Loucy (cell line): Measurements from ENCODE around the gene SLC19A3.

Source experiments
- H2AFZ ChIP-seq: fragments of 200-600 bp; sonication (generic); 2 replicates; pipeline ENCODE4 v1.6.0; 2016; ENCODE audit warnings: antibody characterized with exemption, mild to moderate bottlenecking, low read length, moderate library complexity
- H3F3A ChIP-seq: fragments of 200-600 bp; 2 replicates; pipeline ENCODE4 v1.6.0; 2016; ENCODE audit warnings: antibody characterized with exemption, low read depth, mild to moderate bottlenecking
- H3K27me3 ChIP-seq: fragments of 200-600 bp; sonication (generic); 2 replicates; pipeline ENCODE4 v1.6.1; 2014; ENCODE audit warnings: low read length, mild to moderate bottlenecking; ENCODE audit not compliant: insufficient read depth, poor library complexity, severe bottlenecking
- H3K36me3 ChIP-seq: fragments of 200-600 bp; sonication (generic); 2 replicates; pipeline ENCODE4 v1.6.1; 2016; ENCODE audit warnings: low read length; ENCODE audit not compliant: insufficient read depth
- H3K4me1 ChIP-seq: fragments of 200-600 bp; sonication (generic); 2 replicates; pipeline ENCODE4 v1.5.1; 2014; ENCODE audit warnings: low read length, mild to moderate bottlenecking; ENCODE audit not compliant: insufficient read depth, poor library complexity, severe bottlenecking
- H3K4me2 ChIP-seq: fragments of 200-600 bp; sonication (generic); 2 replicates; pipeline ENCODE4 v1.6.0; 2014; ENCODE audit warnings: antibody characterized with exemption, low read length, low read depth, mild to moderate bottlenecking; ENCODE audit not compliant: poor library complexity, severe bottlenecking
- H3K4me3 ChIP-seq: fragments of 200-600 bp; sonication (generic); 2 replicates; pipeline ENCODE4 v1.5.1; 2014; ENCODE audit warnings: low read length, mild to moderate bottlenecking, mixed read lengths; ENCODE audit not compliant: poor library complexity, severe bottlenecking
- H3K79me2 ChIP-seq: fragments of 200-600 bp; sonication (generic); 2 replicates; pipeline ENCODE4 v1.6.1; 2014; ENCODE audit warnings: low read length; ENCODE audit not compliant: insufficient read depth
- H3K9ac ChIP-seq: fragments of 200-600 bp; sonication (generic); 2 replicates; pipeline ENCODE4 v1.6.0; 2014; ENCODE audit warnings: mild to moderate bottlenecking, low read depth, low read length, moderate library complexity; ENCODE audit not compliant: poor library complexity, severe bottlenecking
- H3K9me2 ChIP-seq: fragments of 200-600 bp; sonication (generic); replicated peaks from 2 replicates; pipeline ENCODE4 v1.6.1; 2016; ENCODE audit warnings: low read depth, low read length, mixed read lengths
- H3K9me3 ChIP-seq: fragments of 200-600 bp; sonication (generic); 2 replicates; pipeline ENCODE4 v1.6.1; 2014; ENCODE audit warnings: mild to moderate bottlenecking, antibody characterized with exemption, low read length, low read depth; ENCODE audit not compliant: insufficient read depth
- H4K20me1 ChIP-seq: fragments of 200-600 bp; sonication (generic); 2 replicates; pipeline ENCODE4 v1.6.0; 2014; ENCODE audit warnings: antibody characterized with exemption, low read length, mild to moderate bottlenecking; ENCODE audit not compliant: insufficient read depth, poor library complexity, severe bottlenecking
- EZH2phosphoT487 ChIP-seq: fragments of 200-600 bp; IDR thresholded peaks from 2 replicates; pipeline ENCODE4 v1.6.1; 2018; ENCODE audit warnings: antibody characterized with exemption, mild to moderate bottlenecking, moderate library complexity, borderline replicate concordance
- TF ChIP-seq, protein P1 (sequence below): fragments of 200-600 bp; sonication (generic); conservative IDR thresholded peaks from 2 replicates; pipeline ENCODE4 v1.5.1; 2014; ENCODE audit warnings: mild to moderate bottlenecking, antibody characterized with exemption, low read length

The SLC19A3 gene

DNA sequence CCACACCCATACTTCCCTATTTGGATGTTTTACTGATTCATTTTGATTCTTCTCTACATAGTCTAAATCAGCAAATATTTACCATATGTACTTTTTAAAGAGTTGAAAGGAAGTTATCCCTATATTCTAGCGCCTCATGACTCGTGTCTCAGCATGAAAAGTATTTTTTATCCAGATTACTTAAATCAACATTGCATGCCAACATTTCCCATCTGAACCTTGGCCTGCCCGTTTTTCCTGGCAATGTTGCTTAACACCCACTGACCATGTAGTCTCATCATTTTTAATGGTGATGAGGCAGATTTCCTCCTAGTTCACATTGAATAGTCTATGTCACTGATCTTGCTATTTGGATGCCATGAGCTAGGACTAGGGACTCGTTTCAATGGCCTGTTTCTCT is 64.4 kb downstream of the SLC19A3 start:
- TF ChIP-seq, protein P1, sequence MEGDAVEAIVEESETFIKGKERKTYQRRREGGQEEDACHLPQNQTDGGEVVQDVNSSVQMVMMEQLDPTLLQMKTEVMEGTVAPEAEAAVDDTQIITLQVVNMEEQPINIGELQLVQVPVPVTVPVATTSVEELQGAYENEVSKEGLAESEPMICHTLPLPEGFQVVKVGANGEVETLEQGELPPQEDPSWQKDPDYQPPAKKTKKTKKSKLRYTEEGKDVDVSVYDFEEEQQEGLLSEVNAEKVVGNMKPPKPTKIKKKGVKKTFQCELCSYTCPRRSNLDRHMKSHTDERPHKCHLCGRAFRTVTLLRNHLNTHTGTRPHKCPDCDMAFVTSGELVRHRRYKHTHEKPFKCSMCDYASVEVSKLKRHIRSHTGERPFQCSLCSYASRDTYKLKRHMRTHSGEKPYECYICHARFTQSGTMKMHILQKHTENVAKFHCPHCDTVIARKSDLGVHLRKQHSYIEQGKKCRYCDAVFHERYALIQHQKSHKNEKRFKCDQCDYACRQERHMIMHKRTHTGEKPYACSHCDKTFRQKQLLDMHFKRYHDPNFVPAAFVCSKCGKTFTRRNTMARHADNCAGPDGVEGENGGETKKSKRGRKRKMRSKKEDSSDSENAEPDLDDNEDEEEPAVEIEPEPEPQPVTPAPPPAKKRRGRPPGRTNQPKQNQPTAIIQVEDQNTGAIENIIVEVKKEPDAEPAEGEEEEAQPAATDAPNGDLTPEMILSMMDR: no peak
- H3K79me2 ChIP-seq: no peaks in the 10 kb centered on the region
- no peaks in the 10 kb centered on the region for H4K20me1 ChIP-seq
- H3K27me3 ChIP-seq: no peaks in the 10 kb centered on the region
- H3K9me2 ChIP-seq: no peaks in the 10 kb centered on the region
- no peak overlapping the region for H3K4me2 ChIP-seq
- no peaks in the 10 kb centered on the region for H3K36me3 ChIP-seq
- H3K4me1 ChIP-seq: no peaks in the 10 kb centered on the region
- H2AFZ ChIP-seq: no peak overlapping the region
- no peaks in the 10 kb centered on the region for H3F3A ChIP-seq
- H3K9ac ChIP-seq: no peak overlapping the region
- no peaks in the 10 kb centered on the region for H3K9me3 ChIP-seq
- no peak overlapping the region for H3K4me3 ChIP-seq

DNA sequence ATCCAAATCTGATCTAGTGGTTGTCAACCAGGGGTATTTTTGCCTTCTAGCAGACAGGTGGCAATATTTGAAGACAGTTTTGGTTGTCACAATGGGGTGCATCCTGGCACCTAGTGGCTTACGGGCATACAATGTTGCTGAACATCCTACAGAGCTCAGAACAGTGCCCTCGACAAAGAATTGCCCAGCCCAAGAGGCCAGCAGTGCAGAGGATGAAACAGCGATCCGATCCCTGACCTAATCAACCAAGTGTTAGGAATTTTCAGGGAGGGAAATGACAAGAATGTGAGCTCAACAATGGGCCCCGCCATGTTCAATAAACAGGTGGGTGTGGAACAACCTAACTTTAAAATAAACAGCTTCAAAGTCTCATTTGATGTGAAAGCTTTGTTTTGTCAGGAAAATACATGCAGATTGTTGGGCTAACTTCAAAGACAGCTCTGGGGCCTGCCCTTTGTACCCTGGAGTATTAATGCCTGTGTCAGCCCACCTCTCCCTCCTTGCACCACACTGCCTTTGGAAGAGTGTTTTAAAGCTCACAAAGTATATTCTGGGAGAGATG is 73.8 kb downstream of the SLC19A3 start:
- no peak overlapping the region for H2AFZ ChIP-seq
- no peaks in the 10 kb centered on the region for H3K9me3 ChIP-seq
- no peaks in the 10 kb centered on the region for H3K36me3 ChIP-seq
- no peak overlapping the region for H3K4me2 ChIP-seq
- no peaks in the 10 kb centered on the region for H3K27me3 ChIP-seq
- H3K9ac ChIP-seq: no peak overlapping the region
- TF ChIP-seq, protein P1: no peak; the same call in 1 of the 2 replicates
- TF ChIP-seq EZH2phosphoT487: no peak
- H3F3A ChIP-seq: no peaks in the 10 kb centered on the region
- H3K4me3 ChIP-seq: no peak overlapping the region
- no peaks in the 10 kb centered on the region for H3K4me1 ChIP-seq
- H4K20me1 ChIP-seq: no peaks in the 10 kb centered on the region
- no peaks in the 10 kb centered on the region for H3K79me2 ChIP-seq
- no peaks in the 10 kb centered on the region for H3K9me2 ChIP-seq

DNA sequence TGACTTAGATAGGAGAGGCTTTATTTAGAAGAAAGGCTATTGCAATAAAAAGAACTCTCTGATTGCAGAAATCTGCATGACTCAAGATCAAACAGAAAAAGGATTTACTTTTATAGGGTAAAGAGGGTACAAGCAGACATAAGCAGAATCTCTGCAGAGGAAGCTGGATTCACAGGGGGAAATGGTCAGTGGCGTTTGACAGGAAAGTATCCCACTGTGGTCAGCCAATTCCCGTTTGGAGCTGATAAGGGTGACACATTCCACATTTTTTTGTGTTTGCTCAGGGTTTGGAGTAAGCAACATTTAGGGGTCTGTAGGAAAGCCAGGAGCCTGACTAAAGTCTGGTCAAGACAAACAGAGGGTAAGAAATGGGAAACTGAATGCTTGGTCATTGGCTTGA is 75.2 kb downstream of the SLC19A3 start:
- no peak overlapping the region for H3K4me3 ChIP-seq
- H3K9me3 ChIP-seq: no peaks in the 10 kb centered on the region
- H3K9ac ChIP-seq: no peak overlapping the region
- TF ChIP-seq, protein P1: no peak
- no peak for TF ChIP-seq EZH2phosphoT487
- H3K4me2 ChIP-seq: no peak overlapping the region
- H3K9me2 ChIP-seq: no peaks in the 10 kb centered on the region
- H2AFZ ChIP-seq: no peak overlapping the region
- no peaks in the 10 kb centered on the region for H3K79me2 ChIP-seq
- no peaks in the 10 kb centered on the region for H3K36me3 ChIP-seq
- H3K4me1 ChIP-seq: no peaks in the 10 kb centered on the region
- H3F3A ChIP-seq: no peaks in the 10 kb centered on the region
- H4K20me1 ChIP-seq: no peaks in the 10 kb centered on the region
- no peaks in the 10 kb centered on the region for H3K27me3 ChIP-seq
